ENCODE data around the gene SLC41A3.

The SLC41A3 gene

GRCh38 chr3:126083913-126084767 is at the start of gene SLC41A3:
Gene SLC41A3, minus strand, starts transcription at chr3:126084124. Its CDS starts 15,905 bp downstream, at chr3:126068219.
- peak; percentile 96 for DNase-seq (ENCODE audit: low spot score)
- in situ Hi-C loops (cut with MboI; ENCODE audit: low sequenced_read_pairs, unreplicated experiment), result no loop called here
- peak; percentile 22 for TF ChIP-seq CTCF (IDR thresholded peaks at IDR 0.05; ENCODE audit: borderline replicate concordance, control extremely low read depth, extremely low read depth, insufficient read depth, missing control alignments)

- no peak for TF ChIP-seq CTCF (IDR thresholded peaks at IDR 0.05; ENCODE audit: borderline replicate concordance, control extremely low read depth, extremely low read depth, insufficient read depth, missing control alignments)
- in situ Hi-C loops (cut with MboI; ENCODE audit: low sequenced_read_pairs, unreplicated experiment), result no loop called here
Observed at GRCh38 chr3:126133606-126134005, 49.7 kb upstream of the SLC41A3 start.

GRCh38 chr3:126132751-126133511 is 49.0 kb upstream of the SLC41A3 start:
- DNase-seq (ENCODE audit: low spot score), result no peak
- in situ Hi-C loops (cut with MboI; ENCODE audit: low sequenced_read_pairs, unreplicated experiment), result no loop called here
- TF ChIP-seq CTCF (IDR thresholded peaks at IDR 0.05; ENCODE audit: borderline replicate concordance, control extremely low read depth, extremely low read depth, insufficient read depth, missing control alignments), result no peak

More at GRCh38 chr3:126133606-126134005, 49.7 kb upstream of the SLC41A3 start:
- no peak for DNase-seq (ENCODE audit: low spot score)

GRCh38 chr3:126131881-126132750 is 48.2 kb upstream of the SLC41A3 start:
- no peak for TF ChIP-seq CTCF (IDR thresholded peaks at IDR 0.05; ENCODE audit: borderline replicate concordance, control extremely low read depth, extremely low read depth, insufficient read depth, missing control alignments)
- in situ Hi-C loops (cut with MboI; ENCODE audit: low sequenced_read_pairs, unreplicated experiment), result no loop called here
- DNase-seq (ENCODE audit: low spot score), result no peak

GRCh38 chr3:126130981-126131745 is 47.2 kb upstream of the SLC41A3 start:
- TF ChIP-seq CTCF (IDR thresholded peaks at IDR 0.05; ENCODE audit: borderline replicate concordance, control extremely low read depth, extremely low read depth, insufficient read depth, missing control alignments), result no peak
- in situ Hi-C loops (cut with MboI; ENCODE audit: low sequenced_read_pairs, unreplicated experiment), result no loop called here
- DNase-seq (ENCODE audit: low spot score), result no peak

Data from GM13976 (cell line).